Activated CD8-positive, alpha-beta T cell treated with anti-CD3 and anti-CD28 coated beads for 36 hours (primary cell): ENCODE measurements around the gene THOC2. TPM values are rescaled to one million over a fixed set of nuclear protein-coding genes. Genes with fewer than 3 reads are reported as not detected.
"Not testable (repeated sequence)": the region's sequence is repeated elsewhere in the genome, so short reads cannot be mapped to it uniquely, and the experiment has no call there.

ENCODE experiments used
- ATAC-seq: fragments of 200-7000 bp; cut with Tn5 transposase; one replicate; pipeline ENCODE4 v1.10.0; 2021; ENCODE audit warnings: mild to moderate bottlenecking, moderate library complexity
- CTCF ChIA-PET: fragments of 350-600 bp; sonication (Branson Sonifier 250); formaldehyde crosslinking; loops from one replicate; lab custom pipeline; 2021; ENCODE audit warnings: antibody characterized with exemption; lab: Charles Lee
- POLR2A ChIA-PET: fragments of 350-600 bp; sonication (Branson Sonifier 250); formaldehyde crosslinking; loops from one replicate; lab custom pipeline; 2021; ENCODE audit warnings: antibody characterized with exemption; lab: Charles Lee
- DNase-seq: peaks from one replicate; pipeline ENCODE4 v3.0.0-alpha.2; 2020
- H3K27ac Mint-ChIP-seq: one replicate; pipeline ENCODE4 v1.8.0; 2021; ENCODE audit warnings: mild to moderate bottlenecking, mixed read lengths
- H3K27me3 Mint-ChIP-seq: one replicate; pipeline ENCODE4 v1.8.0; 2021; ENCODE audit warnings: mixed read lengths
- H3K36me3 Mint-ChIP-seq: one replicate; pipeline ENCODE4 v1.8.0; 2021; ENCODE audit warnings: low read depth, mixed read lengths
- H3K4me1 Mint-ChIP-seq: one replicate; pipeline ENCODE4 v1.8.0; 2021; ENCODE audit warnings: low read depth, mixed read lengths
- H3K4me3 Mint-ChIP-seq: one replicate; pipeline ENCODE4 v1.8.0; 2021; ENCODE audit warnings: mild to moderate bottlenecking, moderate library complexity, mixed read lengths
- H3K9me3 Mint-ChIP-seq: one replicate; pipeline ENCODE4 v1.8.0; 2021; ENCODE audit warnings: mixed read lengths
- CTCF ChIP-seq: fragments of 200-600 bp; IDR thresholded peaks from one replicate; pipeline ENCODE4 v1.8.0; 2022; ENCODE audit warnings: antibody characterized with exemption, mild to moderate bottlenecking
- intact Hi-C: fragments of 100-400 bp; cut with micrococcal nuclease; formaldehyde crosslinking; loops from one replicate; pipeline ENCODE4 v1.10.0; 2022
- total RNA-seq, 2 experiments: library from RNA; stranded (reverse); gene quantifications; one replicate each; pipeline ENCODE4 v1.2.3, GENCODE V29; 2021

The THOC2 gene
- total RNA-seq, 2 experiments from 2014 or later: 72.3 to 83.6 TPM

- H3K4me3 Mint-ChIP-seq: no peak overlapping the region
- ATAC-seq (no peak), DNase-seq (no peak)
- ChIA-PET POLR2A (no interaction called here), CTCF (no interaction called here)
- H3K27me3 Mint-ChIP-seq: no peaks in the 10 kb centered on the region
- intact Hi-C loops: no loop called here
- no peak overlapping the region for H3K27ac Mint-ChIP-seq
- TF ChIP-seq CTCF: no peak
- peaks cover 27% of the 10 kb centered on the region for H3K36me3 Mint-ChIP-seq
- no peaks in the 10 kb centered on the region for H3K4me1 Mint-ChIP-seq
- H3K9me3 Mint-ChIP-seq: no peaks in the 10 kb centered on the region
These were observed 47.6 kb downstream of the THOC2 start for GRCh38 chrX:123685232-123685631.

- Mint-ChIP-seq H3K27ac (no peak overlapping the region), H3K27me3 (no peaks in the 10 kb centered on the region), H3K36me3 (peaks cover 44% of the 10 kb centered on the region), H3K9me3 (no peaks in the 10 kb centered on the region), H3K4me1 (no peaks in the 10 kb centered on the region), H3K4me3 (no peak overlapping the region)
- TF ChIP-seq CTCF: no peak
- intact Hi-C loops: no loop called here
- ChIA-PET CTCF (no interaction called here), POLR2A (no interaction called here)
- DNase-seq: no peak
- no peak for ATAC-seq
These were observed 50.7 kb downstream of the THOC2 start for GRCh38 chrX:123682186-123682585.

GRCh38 chrX:123679733-123680460 lies 53.0 kb downstream of the THOC2 start:
- intact Hi-C loops, H3K4me1 Mint-ChIP-seq, H3K27me3 Mint-ChIP-seq, ATAC-seq, H3K4me3 Mint-ChIP-seq, H3K27ac Mint-ChIP-seq, DNase-seq, CTCF ChIA-PET, POLR2A ChIA-PET, H3K9me3 Mint-ChIP-seq: not testable (repeated sequence)
- peaks cover 52% of the 10 kb centered on the region for H3K36me3 Mint-ChIP-seq

GRCh38 chrX:123675154-123675553 lies 57.7 kb downstream of the THOC2 start:
- no peak for TF ChIP-seq CTCF
- ATAC-seq (no peak), DNase-seq (no peak)
- intact Hi-C loops: no loop called here
- H3K4me1 Mint-ChIP-seq: no peaks in the 10 kb centered on the region
- no peaks in the 10 kb centered on the region for H3K27me3 Mint-ChIP-seq
- no peak overlapping the region for H3K4me3 Mint-ChIP-seq
- ChIA-PET CTCF (no interaction called here), POLR2A (no interaction called here)
- H3K36me3 Mint-ChIP-seq: peaks cover 48% of the 10 kb centered on the region
- no peak overlapping the region for H3K27ac Mint-ChIP-seq
- peaks cover 1% of the 10 kb centered on the region for H3K9me3 Mint-ChIP-seq

GRCh38 chrX:123673813-123674212 lies 59.0 kb downstream of the THOC2 start:
- ATAC-seq (no peak), DNase-seq (no peak)
- H3K9me3 Mint-ChIP-seq: peaks cover 1% of the 10 kb centered on the region
- no peak overlapping the region for H3K4me3 Mint-ChIP-seq
- POLR2A ChIA-PET: no interaction called here
- H3K4me1 Mint-ChIP-seq: no peaks in the 10 kb centered on the region
- CTCF ChIA-PET: no interaction called here
- no peak for TF ChIP-seq CTCF
- no peak overlapping the region for H3K27ac Mint-ChIP-seq
- H3K27me3 Mint-ChIP-seq: no peaks in the 10 kb centered on the region
- intact Hi-C loops: no loop called here
- H3K36me3 Mint-ChIP-seq: peaks cover 38% of the 10 kb centered on the region
